Left ventricle myocardium inferior (tissue), 1 donor: Measurements from ENCODE around the gene SPTBN1. TPM values are rescaled to one million over a fixed set of nuclear protein-coding genes. Genes with fewer than 3 reads are reported as not detected.

Source experiments
- DNase-seq: peaks from one replicate; pipeline ENCODE4 v3.0.0-alpha.2; 2020
- H3K27ac ChIP-seq: fragments of 200-600 bp; replicated peaks from 2 replicates; pipeline ENCODE4 v1.8.0; 2021
- H3K27me3 ChIP-seq: fragments of 200-600 bp; 2 replicates; pipeline ENCODE4 v1.8.0; 2021; ENCODE audit warnings: low read depth
- H3K36me3 ChIP-seq: fragments of 200-600 bp; 2 replicates; pipeline ENCODE4 v1.8.0; 2021
- H3K4me1 ChIP-seq: fragments of 200-600 bp; 2 replicates; pipeline ENCODE4 v1.8.0; 2021
- H3K4me3 ChIP-seq: fragments of 200-600 bp; 2 replicates; pipeline ENCODE4 v1.8.0; 2021; ENCODE audit warnings: mild to moderate bottlenecking, moderate library complexity
- H3K9me3 ChIP-seq: fragments of 200-600 bp; replicated peaks from 2 replicates; pipeline ENCODE4 v1.8.0; 2021
- intact Hi-C: fragments of 100-400 bp; cut with micrococcal nuclease; formaldehyde crosslinking; loops from one replicate; pipeline ENCODE4 v1.11.0; 2022
- total RNA-seq: library from RNA; stranded (reverse); fragmentation: NEBNext Ultra II Directional; extraction: Animal tissue kit (Norgen Biotek cat#: 25700); gene quantifications from one replicate; pipeline ENCODE4 v1.2.1, GENCODE V29; 2021
- TF ChIP-seq, protein P1 (sequence below): fragments of 200-600 bp; IDR thresholded peaks from 2 replicates; pipeline ENCODE4 v1.8.0; 2021; ENCODE audit warnings: antibody characterized with exemption, mild to moderate bottlenecking, borderline replicate concordance
- donor health status: DM: no; HTN: yes; CAD: no; lungs with severe emphysema.

SPTBN1 gene
- total RNA-seq, 1 donor from 2014 or later = 484 TPM

DNA sequence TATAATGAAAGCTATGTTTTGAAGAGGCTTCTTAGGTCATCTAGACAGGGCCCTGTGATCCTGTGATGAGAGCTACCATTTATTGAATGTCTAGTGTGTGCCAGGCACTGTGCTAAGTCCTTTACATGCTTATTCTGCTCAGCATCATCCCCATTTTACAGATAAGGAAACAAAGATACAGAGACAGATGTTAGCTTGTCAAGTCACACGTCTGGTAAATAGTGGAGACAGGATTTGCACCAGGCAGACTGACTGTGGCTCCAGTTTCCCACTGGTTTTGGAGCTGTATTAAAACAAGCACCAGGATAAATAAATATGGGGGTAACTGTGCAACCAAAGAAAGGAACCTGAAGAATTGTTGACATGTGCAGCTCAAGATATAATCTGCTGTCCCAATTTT is 248.1 kb downstream of the SPTBN1 start:
- peak overlapping the region; percentile 27 for H3K27ac ChIP-seq
- intact Hi-C loops = loop anchor here (10.0 kb wide), 2 partner anchors 59 to 179 kb away; no protein-coding TSS in a partner anchor
- no peak overlapping the region for H3K4me3 ChIP-seq
- peaks cover 6% of the 10 kb centered on the region for H3K27me3 ChIP-seq
- TF ChIP-seq, protein P1, sequence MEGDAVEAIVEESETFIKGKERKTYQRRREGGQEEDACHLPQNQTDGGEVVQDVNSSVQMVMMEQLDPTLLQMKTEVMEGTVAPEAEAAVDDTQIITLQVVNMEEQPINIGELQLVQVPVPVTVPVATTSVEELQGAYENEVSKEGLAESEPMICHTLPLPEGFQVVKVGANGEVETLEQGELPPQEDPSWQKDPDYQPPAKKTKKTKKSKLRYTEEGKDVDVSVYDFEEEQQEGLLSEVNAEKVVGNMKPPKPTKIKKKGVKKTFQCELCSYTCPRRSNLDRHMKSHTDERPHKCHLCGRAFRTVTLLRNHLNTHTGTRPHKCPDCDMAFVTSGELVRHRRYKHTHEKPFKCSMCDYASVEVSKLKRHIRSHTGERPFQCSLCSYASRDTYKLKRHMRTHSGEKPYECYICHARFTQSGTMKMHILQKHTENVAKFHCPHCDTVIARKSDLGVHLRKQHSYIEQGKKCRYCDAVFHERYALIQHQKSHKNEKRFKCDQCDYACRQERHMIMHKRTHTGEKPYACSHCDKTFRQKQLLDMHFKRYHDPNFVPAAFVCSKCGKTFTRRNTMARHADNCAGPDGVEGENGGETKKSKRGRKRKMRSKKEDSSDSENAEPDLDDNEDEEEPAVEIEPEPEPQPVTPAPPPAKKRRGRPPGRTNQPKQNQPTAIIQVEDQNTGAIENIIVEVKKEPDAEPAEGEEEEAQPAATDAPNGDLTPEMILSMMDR = no peak
- H3K36me3 ChIP-seq = no peaks in the 10 kb centered on the region
- H3K4me1 ChIP-seq = peaks cover 15% of the 10 kb centered on the region
- DNase-seq = no peak
- peaks cover 7% of the 10 kb centered on the region for H3K9me3 ChIP-seq

DNA sequence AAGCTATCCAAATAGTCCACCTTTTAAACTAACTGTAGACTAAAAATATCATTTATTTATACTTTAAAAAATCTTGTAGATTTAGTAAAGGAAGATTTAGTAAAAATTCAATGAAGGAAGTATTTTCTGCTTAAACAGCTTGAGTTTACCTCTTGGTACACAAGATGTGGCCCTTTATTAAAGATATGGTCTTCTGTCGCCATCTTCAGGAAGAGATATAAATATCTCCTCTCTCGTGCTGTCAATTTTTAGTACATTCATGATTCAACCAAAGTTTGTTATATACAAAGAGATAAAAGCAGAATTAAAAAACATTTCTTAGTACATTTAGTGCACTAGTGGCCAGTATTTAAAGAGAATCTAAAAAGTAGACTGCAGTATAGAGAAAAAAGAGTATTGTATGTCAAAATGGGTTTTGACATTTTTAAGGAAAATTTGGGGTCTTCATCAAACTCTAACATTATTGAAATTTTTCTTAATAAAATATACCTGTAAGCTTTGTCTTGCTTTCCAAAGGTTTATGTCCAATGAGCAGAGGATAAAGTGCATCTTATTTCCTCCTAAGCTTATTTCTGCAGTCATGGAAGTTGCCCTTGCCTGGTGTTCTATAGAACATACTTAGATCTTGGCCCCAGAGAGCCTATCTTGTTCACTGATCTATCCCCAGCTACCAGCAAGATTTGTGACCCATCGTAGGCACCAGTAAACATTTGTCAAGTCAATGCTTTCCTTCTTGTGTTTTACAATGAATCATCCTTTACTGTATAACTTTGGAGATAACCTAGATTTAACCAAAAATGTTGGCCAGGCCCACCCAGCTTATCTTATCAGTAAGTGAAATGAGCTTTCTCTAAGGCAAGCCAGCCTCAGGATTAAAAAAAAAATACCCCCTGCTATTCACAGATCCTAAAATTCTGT is 248.8 kb downstream of the SPTBN1 start:
- intact Hi-C loops = loop anchor here (10.0 kb wide), 2 partner anchors 60 to 180 kb away; no protein-coding TSS in a partner anchor
- Histone ChIP-seq H3K36me3 (no peaks in the 10 kb centered on the region), H3K27me3 (peaks cover 6% of the 10 kb centered on the region), H3K27ac (peak overlapping the region; percentile 27), H3K9me3 (peaks cover 7% of the 10 kb centered on the region), H3K4me1 (peaks cover 18% of the 10 kb centered on the region), H3K4me3 (no peak overlapping the region)
- TF ChIP-seq, protein P1 = peak; percentile 74
- no peak for DNase-seq

DNA sequence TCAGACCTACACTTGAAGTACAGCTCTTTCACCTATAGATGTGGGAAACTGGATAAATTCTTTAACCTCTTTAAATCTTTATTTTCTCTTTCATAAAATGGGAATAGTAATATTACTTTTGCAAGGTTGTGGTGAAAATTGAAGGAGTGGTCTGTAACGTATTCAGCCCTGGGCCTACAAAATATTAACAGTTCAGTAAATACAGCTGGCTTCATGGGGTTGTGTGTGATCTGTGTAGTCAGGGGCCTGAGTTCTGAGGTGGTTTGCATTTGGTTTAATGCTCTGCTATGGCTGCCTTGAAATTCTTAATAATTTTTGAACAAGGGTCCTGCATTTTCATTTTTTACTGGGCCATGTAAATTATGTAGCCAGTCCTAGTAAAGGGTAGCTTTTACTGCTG is 250.5 kb downstream of the SPTBN1 start:
- no peak overlapping the region for H3K27ac ChIP-seq
- TF ChIP-seq, protein P1 = no peak
- intact Hi-C loops = loop anchor here (10.0 kb wide), 2 partner anchors 62 to 182 kb away; no protein-coding TSS in a partner anchor

DNA sequence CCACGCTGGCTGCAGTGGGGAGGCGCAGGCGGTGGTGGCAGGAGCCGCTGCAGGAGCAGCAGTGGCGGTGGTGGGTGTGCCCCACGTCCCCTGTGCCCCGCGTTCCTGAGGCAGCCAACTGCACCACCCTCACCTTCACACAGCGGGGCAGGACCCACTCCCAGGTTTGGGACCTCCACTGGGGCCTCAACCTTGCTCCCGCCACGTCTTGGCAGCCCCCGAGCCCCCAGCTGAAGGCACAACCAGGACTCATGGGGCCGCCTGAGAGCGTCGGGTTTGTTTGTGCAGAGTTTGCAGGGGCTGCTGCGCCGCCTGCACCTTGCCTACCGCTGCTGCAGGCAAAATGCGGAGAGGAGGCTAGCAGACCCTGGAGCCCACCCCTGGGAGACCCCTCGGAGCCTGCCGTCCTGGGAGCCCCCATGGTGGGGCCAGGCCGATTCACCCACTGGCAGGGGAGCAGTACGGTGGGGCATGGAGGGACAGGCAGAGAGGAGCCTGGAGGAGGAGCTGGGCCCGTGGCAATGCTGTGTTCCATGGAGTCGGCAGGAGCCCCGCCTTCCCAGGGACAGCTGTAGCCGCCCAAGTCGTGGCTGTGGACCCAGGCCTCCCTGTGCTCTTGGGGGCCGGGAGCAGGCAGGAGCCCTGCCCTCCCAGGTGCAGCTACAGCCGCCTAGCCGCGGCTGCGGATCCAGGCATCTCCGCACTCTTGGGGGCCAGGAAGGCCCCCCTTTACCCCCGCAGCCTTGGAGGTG is 252.6 kb downstream of the SPTBN1 start:
- peaks cover 6% of the 10 kb centered on the region for H3K27me3 ChIP-seq
- intact Hi-C loops = loop anchor here (10.0 kb wide), 2 partner anchors 64 to 184 kb away; no protein-coding TSS in a partner anchor
- peak; percentile 34 for DNase-seq
- peak overlapping the region; percentile 70 for H3K4me3 ChIP-seq
- H3K9me3 ChIP-seq = no peaks in the 10 kb centered on the region
- H3K4me1 ChIP-seq = peaks cover 18% of the 10 kb centered on the region
- no peaks in the 10 kb centered on the region for H3K36me3 ChIP-seq
- TF ChIP-seq, protein P1 = peak; percentile 8
- peak overlapping the region; percentile 18 for H3K27ac ChIP-seq

More for the DNA sequence above, 250.5 kb downstream of the SPTBN1 start:
- Histone ChIP-seq H3K4me1 (peaks cover 18% of the 10 kb centered on the region), H3K9me3 (peaks cover 7% of the 10 kb centered on the region), H3K36me3 (no peaks in the 10 kb centered on the region), H3K4me3 (no peak overlapping the region), H3K27me3 (peaks cover 6% of the 10 kb centered on the region)
- DNase-seq = no peak

DNA sequence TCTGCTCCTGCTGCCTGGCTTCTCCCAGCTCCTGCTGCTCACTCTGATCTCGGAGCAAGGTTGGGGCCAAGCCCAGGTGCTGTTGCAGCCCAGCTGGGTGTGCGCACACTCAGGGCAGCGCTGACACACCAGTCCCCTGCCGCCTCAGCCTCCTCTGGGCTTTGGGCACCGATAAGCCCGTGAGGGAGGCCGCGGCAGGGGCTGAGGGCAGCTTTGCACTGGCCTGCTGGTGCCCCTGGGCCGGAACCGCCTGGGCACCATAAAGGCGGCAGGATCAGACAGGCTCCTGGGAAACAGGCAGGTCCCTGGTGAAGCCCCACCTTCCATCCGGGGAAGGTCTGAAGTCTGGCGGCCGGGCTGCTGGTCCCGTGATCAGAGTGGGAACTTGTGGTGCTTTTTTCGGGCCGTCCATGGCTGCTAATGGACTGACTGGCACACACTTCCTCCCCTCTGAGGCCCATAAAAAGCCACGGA is 253.2 kb downstream of the SPTBN1 start:
- Histone ChIP-seq H3K9me3 (no peaks in the 10 kb centered on the region), H3K27me3 (peaks cover 6% of the 10 kb centered on the region), H3K36me3 (no peaks in the 10 kb centered on the region), H3K4me3 (peak overlapping the region; percentile 70), H3K4me1 (peaks cover 15% of the 10 kb centered on the region), H3K27ac (peak overlapping the region; percentile 18)
- peak; percentile 30 for DNase-seq
- TF ChIP-seq, protein P1 = no peak
- intact Hi-C loops = loop anchor here (10.0 kb wide), 2 partner anchors 65 to 185 kb away; no protein-coding TSS in a partner anchor
